Activated CD4-positive, alpha-beta T cell treated with anti-CD3 and anti-CD28 coated beads, Interleukin-2, amount 50 U/mL, for 4 hours (primary cell): ENCODE data around the gene EIF2B2.

Experiments used
- DNase-seq, 2 experiments: peaks; one replicate each; pipeline ENCODE4 v3.0.0-alpha.2; 2020

The EIF2B2 gene

DNA sequence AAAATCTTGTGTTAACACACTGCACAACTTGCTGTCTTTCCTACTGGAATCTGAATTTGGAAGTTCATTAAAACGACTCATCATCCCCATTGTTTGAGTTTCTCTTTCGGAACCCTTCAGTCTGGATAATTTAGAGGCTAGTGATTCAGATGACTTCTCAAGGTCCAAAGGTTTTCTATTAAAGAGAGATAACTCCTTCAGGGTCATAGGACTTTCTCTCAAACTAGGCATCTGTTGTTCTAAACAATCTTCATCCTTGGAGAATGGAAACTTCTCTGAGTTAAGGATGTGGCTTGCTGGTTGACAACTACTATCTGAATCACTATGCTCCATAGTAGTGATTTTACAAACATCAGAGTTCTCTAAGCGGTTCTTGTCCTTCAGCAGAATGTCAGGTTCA is 44.2 kb downstream of the EIF2B2 start:
- no peak for DNase-seq

DNA sequence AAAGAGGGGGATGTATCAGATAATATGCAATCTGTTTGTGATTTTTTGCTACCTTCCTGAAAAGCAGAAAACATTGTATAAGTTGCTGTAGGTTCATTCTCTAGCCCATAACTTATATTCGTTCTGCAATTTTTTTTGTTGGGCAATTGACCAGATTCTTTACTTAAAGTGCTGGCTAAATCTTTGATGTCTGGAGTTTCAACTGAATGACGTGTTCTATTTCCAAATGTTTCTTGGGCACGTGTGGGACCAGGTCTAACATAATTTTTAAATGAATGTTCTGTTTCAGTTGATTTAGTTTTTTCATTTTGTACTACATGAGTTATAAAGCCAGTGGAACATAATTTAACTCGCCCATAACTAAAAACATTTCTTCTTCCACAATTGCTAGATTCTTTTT is 44.8 kb downstream of the EIF2B2 start:
- DNase-seq, result no peak

DNA sequence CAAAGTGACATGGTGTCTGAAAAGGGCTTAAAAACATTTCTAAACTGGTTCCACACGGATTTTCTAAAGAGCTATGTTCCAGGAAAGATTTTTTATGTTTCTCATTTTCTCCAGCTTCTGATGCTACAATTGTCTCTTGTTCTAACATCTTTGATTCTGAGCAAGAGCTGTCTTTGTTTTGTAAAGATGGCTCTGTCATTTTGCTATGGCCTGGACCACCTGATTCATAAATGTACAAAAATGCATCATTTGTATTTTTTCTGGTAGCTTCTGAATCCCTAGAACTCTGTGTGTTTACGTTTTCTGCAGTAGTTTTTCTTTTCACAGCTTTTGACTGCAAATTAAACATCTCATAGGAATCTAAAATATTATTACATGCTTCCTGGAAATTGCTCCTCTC is 45.4 kb downstream of the EIF2B2 start:
- no peak for DNase-seq

- no peak for DNase-seq
Measured at GRCh38 chr14:75049136-75049535, 46.4 kb downstream of the EIF2B2 start.

GRCh38 chr14:75049731-75050201 is 47.0 kb downstream of the EIF2B2 start:
- no peak for DNase-seq

DNA sequence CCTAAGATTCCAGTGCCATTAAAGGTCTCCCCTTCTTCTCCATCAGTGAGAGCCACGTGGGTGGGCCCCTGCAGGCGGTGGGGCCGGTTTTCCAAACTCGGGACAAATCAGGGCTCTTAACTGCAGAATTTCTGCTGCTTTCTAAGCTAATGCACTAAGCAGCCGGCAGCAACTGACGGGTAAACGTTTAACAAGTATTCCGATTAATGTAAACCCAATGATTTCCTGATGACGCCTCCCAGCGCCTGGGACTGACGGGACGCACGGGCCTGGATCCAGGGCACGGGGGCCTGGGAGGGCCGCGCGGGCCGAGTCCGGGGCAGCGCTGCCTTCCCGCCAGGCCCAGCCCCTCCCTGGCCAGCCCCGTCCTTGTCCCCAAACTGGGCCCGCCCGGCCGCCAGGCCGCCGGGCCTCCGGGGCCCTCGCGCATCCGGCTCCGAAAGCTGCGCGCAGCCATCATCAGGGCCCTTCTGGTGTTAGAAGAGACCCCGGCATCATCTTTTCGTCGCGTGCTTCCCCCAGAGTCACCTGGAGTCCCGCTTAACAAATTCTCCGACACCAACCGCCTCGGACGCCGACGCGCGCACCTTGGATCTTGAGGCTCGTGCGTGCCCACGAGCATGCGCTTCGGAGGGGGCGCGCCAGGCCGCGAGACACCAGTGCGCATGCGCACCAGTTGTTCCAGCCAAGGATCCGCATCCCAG is 48.3 kb downstream of the EIF2B2 start, which contains the start of gene MLH3:
MLH3 (minus strand) TSS at position 616 of the 704 bp plus-strand sequence. CDS start 1,812 bp downstream, outside the sequence.
- peak; percentile 67 to 73 for DNase-seq

DNA sequence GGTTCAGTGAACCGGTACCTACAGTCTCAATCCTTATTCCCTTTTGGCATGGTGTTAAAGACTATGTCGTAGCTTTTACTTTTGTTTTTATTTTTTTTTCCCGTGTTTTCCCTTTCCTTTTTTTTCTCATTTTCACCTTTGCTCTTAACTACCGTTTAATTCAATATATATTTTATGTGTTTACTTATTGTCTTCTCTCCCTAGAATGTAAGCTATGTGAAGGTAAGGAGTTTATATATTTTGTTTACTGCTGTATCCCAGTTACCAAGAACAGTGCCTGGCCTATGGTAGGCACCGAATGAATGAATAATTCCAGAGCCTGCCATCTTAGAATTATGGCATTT is 48.8 kb downstream of the EIF2B2 start:
- no peak for DNase-seq

- no peak for DNase-seq
Measured at GRCh38 chr14:75053396-75054291, 50.9 kb downstream of the EIF2B2 start.

GRCh38 chr14:75054421-75054820 is 51.7 kb downstream of the EIF2B2 start:
- DNase-seq, result no peak

- DNase-seq, result no peak
Measured at GRCh38 chr14:75059642-75060041, 56.9 kb downstream of the EIF2B2 start.

DNA sequence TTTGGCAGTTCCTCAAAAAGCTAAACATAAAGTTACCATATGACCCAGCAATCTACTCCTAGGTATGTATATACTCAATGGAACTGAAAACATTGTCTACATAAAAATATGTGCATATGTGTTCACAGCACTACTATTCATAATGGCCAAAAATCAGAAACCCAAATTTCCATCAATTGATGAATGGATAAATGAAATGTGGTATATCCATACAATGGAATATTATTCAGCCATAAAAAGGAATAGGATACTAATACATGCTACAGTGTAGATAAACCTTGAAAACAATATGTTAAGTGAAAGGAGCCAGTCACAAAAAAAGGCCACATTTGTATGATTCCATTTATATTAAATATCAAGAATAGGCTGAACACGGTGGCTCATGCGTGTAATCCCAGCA is 57.7 kb downstream of the EIF2B2 start:
- no peak for DNase-seq
